ENCODE measurements around the gene TMEM203.

Gene TMEM203

GRCh38 chr9:137205126-137206069, at the start of gene TMEM203, which contains the start of gene NDOR1:
Gene TMEM203, minus strand, starts transcription at chr9:137205648. Its CDS starts 234 bp downstream, at chr9:137205414.
Gene NDOR1, plus strand, starts transcription at chr9:137205700. Its CDS starts 78 bp downstream, at chr9:137205778.
- ATAC-seq: peak; percentile 77
- H3K27ac Mint-ChIP-seq: peak within 1 kb of the TSS; percentile 97
- H3K4me1 Mint-ChIP-seq: peaks cover 45% of the 10 kb centered on the region
- no peaks in the 10 kb centered on the region for H3K9me3 Mint-ChIP-seq
- peaks cover 50% of the 10 kb centered on the region for H3K36me3 Mint-ChIP-seq
- peak; percentile 94 to 97 for DNase-seq (ENCODE audit: low spot score in 2 of 2)
- peak within 1 kb of the TSS; percentile 94 for H3K4me3 Mint-ChIP-seq

- no peaks in the 10 kb centered on the region for H3K9me3 Mint-ChIP-seq
- peak within 1 kb of the TSS; percentile 87 for H3K4me3 Mint-ChIP-seq
- DNase-seq (ENCODE audit: low spot score in 2 of 2) (peak; percentile 99 to 100), ATAC-seq (peak; percentile 89)
- H3K27ac Mint-ChIP-seq: peak within 1 kb of the TSS; percentile 91
- peaks cover 7% of the 10 kb centered on the region for H3K4me1 Mint-ChIP-seq
- H3K36me3 Mint-ChIP-seq: peaks cover 44% of the 10 kb centered on the region
Measured at GRCh38 chr9:137254624-137255447, 49.4 kb upstream of the TMEM203 start, which contains the start of gene NELFB. Gene NELFB, plus strand, starts transcription at chr9:137255327.

GRCh38 chr9:137253717-137254623, 48.5 kb upstream of the TMEM203 start:
- peaks cover 7% of the 10 kb centered on the region for H3K4me1 Mint-ChIP-seq
- peak overlapping the region; percentile 87 for H3K4me3 Mint-ChIP-seq
- peak overlapping the region; percentile 91 for H3K27ac Mint-ChIP-seq
- ATAC-seq (no peak), DNase-seq (ENCODE audit: low spot score in 2 of 2) (no peak)
- H3K9me3 Mint-ChIP-seq: no peaks in the 10 kb centered on the region
- peaks cover 35% of the 10 kb centered on the region for H3K36me3 Mint-ChIP-seq

- peaks cover 24% of the 10 kb centered on the region for H3K36me3 Mint-ChIP-seq
- H3K4me3 Mint-ChIP-seq: no peak overlapping the region
- H3K27ac Mint-ChIP-seq: no peak overlapping the region
- peaks cover 7% of the 10 kb centered on the region for H3K4me1 Mint-ChIP-seq
- H3K9me3 Mint-ChIP-seq: no peaks in the 10 kb centered on the region
- no peak for DNase-seq (ENCODE audit: low spot score in 2 of 2)
- no peak for ATAC-seq
Measured at GRCh38 chr9:137252555-137253506, 47.4 kb upstream of the TMEM203 start.

- H3K4me3 Mint-ChIP-seq: no peak overlapping the region
- H3K4me1 Mint-ChIP-seq: peaks cover 7% of the 10 kb centered on the region
- DNase-seq (ENCODE audit: low spot score in 2 of 2): no peak
- no peak overlapping the region for H3K27ac Mint-ChIP-seq
- ATAC-seq: no peak
- H3K9me3 Mint-ChIP-seq: no peaks in the 10 kb centered on the region
- peaks cover 12% of the 10 kb centered on the region for H3K36me3 Mint-ChIP-seq
Measured at GRCh38 chr9:137251490-137252268, 46.2 kb upstream of the TMEM203 start.

GRCh38 chr9:137251194-137251461, 45.7 kb upstream of the TMEM203 start, which contains the start of gene STPG3:
Gene STPG3, plus strand, starts transcription at chr9:137251286. Its CDS starts 1 bp downstream, at chr9:137251287.
- Mint-ChIP-seq H3K9me3 (no peaks in the 10 kb centered on the region), H3K36me3 (peaks cover 6% of the 10 kb centered on the region), H3K4me3 (no peak within 1 kb of the TSS), H3K27ac (peak within 1 kb of the TSS; percentile 43), H3K4me1 (peaks cover 7% of the 10 kb centered on the region)
- no peak for DNase-seq (ENCODE audit: low spot score in 2 of 2)
- ATAC-seq: no peak

- Mint-ChIP-seq H3K27ac (no peak overlapping the region), H3K36me3 (peaks cover 6% of the 10 kb centered on the region), H3K4me1 (peaks cover 7% of the 10 kb centered on the region), H3K9me3 (no peaks in the 10 kb centered on the region), H3K4me3 (no peak overlapping the region)
- ATAC-seq (no peak), DNase-seq (ENCODE audit: low spot score in 2 of 2) (no peak)
Measured at GRCh38 chr9:137250329-137251193, 45.1 kb upstream of the TMEM203 start.

- Mint-ChIP-seq H3K9me3 (no peaks in the 10 kb centered on the region), H3K36me3 (peaks cover 20% of the 10 kb centered on the region), H3K27ac (no peak overlapping the region), H3K4me1 (peaks cover 18% of the 10 kb centered on the region), H3K4me3 (no peak overlapping the region)
- DNase-seq (ENCODE audit: low spot score in 2 of 2): no peak
- ATAC-seq: no peak
Measured at GRCh38 chr9:137247916-137248175, 42.4 kb upstream of the TMEM203 start.

- Mint-ChIP-seq H3K4me1 (peaks cover 23% of the 10 kb centered on the region), H3K27ac (no peak overlapping the region), H3K36me3 (peaks cover 25% of the 10 kb centered on the region), H3K9me3 (no peaks in the 10 kb centered on the region), H3K4me3 (no peak overlapping the region)
- ATAC-seq (no peak), DNase-seq (ENCODE audit: low spot score in 2 of 2) (peak in 1 of 2 donors; percentile 2)
Measured at GRCh38 chr9:137247135-137247915, 41.9 kb upstream of the TMEM203 start.

GRCh38 chr9:137245450-137246421, 40.3 kb upstream of the TMEM203 start:
- H3K9me3 Mint-ChIP-seq: no peaks in the 10 kb centered on the region
- ATAC-seq (no peak), DNase-seq (ENCODE audit: low spot score in 2 of 2) (peak in 1 of 2 donors; percentile 5)
- H3K27ac Mint-ChIP-seq: no peak overlapping the region
- H3K4me1 Mint-ChIP-seq: peaks cover 33% of the 10 kb centered on the region
- peaks cover 41% of the 10 kb centered on the region for H3K36me3 Mint-ChIP-seq
- H3K4me3 Mint-ChIP-seq: no peak overlapping the region

Data from stimulated activated effector memory CD8-positive, alpha-beta T cell treated with anti-CD3 and anti-CD28 coated beads, Interleukin-12 subunit alpha, Interleukin-12 subunit beta, amount 100 ng/mL, for 72 hours (primary cell).